ENCODE results near the gene PGAM5.
"Not testable (repeated sequence)": the region's sequence is repeated elsewhere in the genome, so short reads cannot be mapped to it uniquely, and the experiment has no call there.

The PGAM5 gene

GRCh38 chr12:132753670-132754069 is 43.0 kb downstream of the PGAM5 start:
- DNase-seq = not testable (repeated sequence)

GRCh38 chr12:132754160-132754932 is 43.7 kb downstream of the PGAM5 start:
- no peak for DNase-seq

GRCh38 chr12:132758825-132759224 is 48.2 kb downstream of the PGAM5 start:
- not testable (repeated sequence) for DNase-seq

GRCh38 chr12:132759359-132759758 is 48.7 kb downstream of the PGAM5 start:
- DNase-seq = no peak

GRCh38 chr12:132761032-132761920 is 50.6 kb downstream of the PGAM5 start, which contains the start of gene ANKLE2:
Gene ANKLE2, minus strand, starts transcription at chr12:132761832. Its CDS starts 34 bp downstream, at chr12:132761798.
- peak; percentile 67 for DNase-seq

- DNase-seq = peak; percentile 88
These were observed 51.4 kb downstream of the PGAM5 start for GRCh38 chr12:132761921-132762583.

- DNase-seq = no peak
These were observed 53.6 kb downstream of the PGAM5 start for GRCh38 chr12:132764231-132764630.

- DNase-seq = no peak
These were observed 54.7 kb downstream of the PGAM5 start for GRCh38 chr12:132765361-132765760.

- DNase-seq = no peak
These were observed 55.9 kb downstream of the PGAM5 start for GRCh38 chr12:132766380-132767085.

- DNase-seq = no peak
These were observed 60.6 kb downstream of the PGAM5 start for GRCh38 chr12:132771126-132771838.

All from NCI-H2107 (cell line).